NK-92 (cell line): ENCODE results near the gene EBF3.

Source experiments
- DNase-seq: peaks from one replicate; lab custom pipeline; 2025; ENCODE audit not compliant: unreplicated experiment; lab: John Stamatoyannopoulos, UW

The EBF3 gene

GRCh38 chr10:129914153-129914855, 49.8 kb downstream of the EBF3 start:
- DNase-seq, result no peak

- no peak for DNase-seq
These were observed 50.9 kb downstream of the EBF3 start for GRCh38 chr10:129912986-129913695.

- DNase-seq, result no peak
These were observed 51.7 kb downstream of the EBF3 start for GRCh38 chr10:129912166-129912917.

- DNase-seq, result no peak
These were observed 52.5 kb downstream of the EBF3 start for GRCh38 chr10:129911451-129912165.

GRCh38 chr10:129910861-129911260, 53.2 kb downstream of the EBF3 start:
- no peak for DNase-seq

GRCh38 chr10:129909531-129910256, 54.4 kb downstream of the EBF3 start:
- DNase-seq, result no peak

- no peak for DNase-seq
These were observed 55.0 kb downstream of the EBF3 start for GRCh38 chr10:129909080-129909479.

GRCh38 chr10:129908406-129908805, 55.7 kb downstream of the EBF3 start:
- no peak for DNase-seq

- DNase-seq, result no peak
These were observed 58.5 kb downstream of the EBF3 start for GRCh38 chr10:129905553-129905952.

GRCh38 chr10:129904323-129904722, 59.8 kb downstream of the EBF3 start:
- no peak for DNase-seq

GRCh38 chr10:129901389-129902006, 62.6 kb downstream of the EBF3 start:
- no peak for DNase-seq

- DNase-seq, result no peak
These were observed 63.2 kb downstream of the EBF3 start for GRCh38 chr10:129900825-129901224.

- DNase-seq, result no peak
These were observed 64.6 kb downstream of the EBF3 start for GRCh38 chr10:129899276-129900130.

GRCh38 chr10:129898706-129899268, 65.3 kb downstream of the EBF3 start:
- no peak for DNase-seq

- no peak for DNase-seq
These were observed 66.0 kb downstream of the EBF3 start for GRCh38 chr10:129897871-129898626.

- DNase-seq, result no peak
These were observed 67.2 kb downstream of the EBF3 start for GRCh38 chr10:129896860-129897200.

GRCh38 chr10:129896136-129896859, 67.8 kb downstream of the EBF3 start:
- no peak for DNase-seq

GRCh38 chr10:129895811-129896135, 68.3 kb downstream of the EBF3 start:
- DNase-seq, result no peak
